Stimulated activated CD8-positive, alpha-beta memory T cell treated with anti-CD3 and anti-CD28 coated beads, Interleukin-7, amount 100 ng/mL, for 1 hour (primary cell): ENCODE measurements around the gene HMG20A.

Source experiments
- DNase-seq, 2 donors: peaks; one replicate each; pipeline ENCODE4 v3.0.0-alpha.2; 2020; ENCODE audit warnings: low read depth in 2 of 2

The HMG20A gene

DNA sequence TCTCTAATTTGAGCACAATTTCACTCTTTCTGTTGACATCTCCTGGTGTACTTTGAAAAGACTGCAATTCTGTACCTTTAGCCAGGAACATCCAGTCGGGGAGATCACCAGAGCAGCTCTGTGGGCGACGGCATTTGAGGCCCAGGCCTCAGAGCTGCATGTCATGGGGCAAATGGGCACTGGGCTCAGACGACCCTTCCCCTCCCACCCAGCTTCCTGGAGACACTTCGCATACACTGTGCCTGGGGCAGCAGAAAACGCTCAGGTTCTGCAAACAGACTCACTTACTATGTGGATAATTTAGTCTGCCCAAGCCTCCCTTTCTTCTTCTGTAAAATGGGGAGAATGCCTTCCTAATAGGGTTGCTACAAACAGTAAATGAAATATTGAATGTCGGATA is 96.9 kb downstream of the HMG20A start:
- no peak for DNase-seq

DNA sequence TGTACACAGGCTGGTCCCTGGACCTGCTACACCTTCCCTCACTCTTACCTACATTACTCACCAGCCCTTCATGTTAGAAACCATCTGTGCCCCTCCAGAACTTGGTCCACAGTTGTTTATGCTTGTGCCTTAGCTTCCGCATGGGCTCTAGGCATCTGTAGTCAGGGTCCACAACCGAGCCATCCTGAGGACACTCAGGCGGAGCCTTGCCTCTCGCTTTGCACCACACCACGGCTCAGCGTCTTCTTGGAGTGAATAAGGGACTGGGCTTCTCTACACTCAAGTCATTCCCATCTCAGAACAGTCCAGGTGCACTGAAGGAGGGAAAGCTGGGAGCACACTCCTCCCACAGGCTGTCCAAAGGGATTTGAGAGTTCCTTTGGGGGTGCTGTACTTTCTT is 97.8 kb downstream of the HMG20A start:
- DNase-seq: no peak

DNA sequence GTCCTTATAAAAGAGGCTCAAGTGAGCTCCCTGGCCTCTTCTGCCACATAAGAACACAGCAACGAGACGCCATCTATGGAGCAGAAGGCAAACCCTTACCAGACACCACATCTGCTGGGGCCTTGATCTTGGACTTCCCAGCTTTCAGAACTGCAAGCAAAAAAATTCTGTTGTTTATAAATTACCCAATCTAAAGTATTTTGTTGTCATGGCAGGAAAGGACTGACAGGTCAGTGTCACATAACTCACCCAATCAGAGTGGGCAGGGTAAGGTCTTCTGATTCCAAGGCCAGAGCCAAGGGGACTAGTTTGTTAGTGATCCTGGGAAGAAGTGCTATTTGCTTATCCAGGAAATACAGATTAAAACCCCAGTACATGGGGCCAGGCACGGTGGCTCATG is 98.9 kb downstream of the HMG20A start:
- DNase-seq: no peak

DNA sequence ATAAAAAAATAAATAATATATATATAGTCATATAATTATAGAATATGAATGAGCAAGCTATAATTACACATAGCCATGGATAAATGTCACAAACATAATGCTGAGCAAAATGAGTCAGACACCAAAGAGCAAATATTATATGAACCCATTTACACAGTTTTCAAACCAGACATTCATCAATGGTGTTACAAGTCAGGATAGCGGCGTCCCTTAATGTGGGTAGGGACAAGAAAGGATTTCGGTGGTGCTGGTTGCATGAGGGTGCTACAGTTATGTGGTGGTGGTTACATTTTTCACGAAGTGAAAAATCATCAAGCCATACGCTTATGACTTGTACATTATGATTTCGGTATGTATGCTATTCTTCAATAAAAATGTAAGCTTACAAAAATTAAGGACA is 100.5 kb downstream of the HMG20A start:
- no peak for DNase-seq

DNA sequence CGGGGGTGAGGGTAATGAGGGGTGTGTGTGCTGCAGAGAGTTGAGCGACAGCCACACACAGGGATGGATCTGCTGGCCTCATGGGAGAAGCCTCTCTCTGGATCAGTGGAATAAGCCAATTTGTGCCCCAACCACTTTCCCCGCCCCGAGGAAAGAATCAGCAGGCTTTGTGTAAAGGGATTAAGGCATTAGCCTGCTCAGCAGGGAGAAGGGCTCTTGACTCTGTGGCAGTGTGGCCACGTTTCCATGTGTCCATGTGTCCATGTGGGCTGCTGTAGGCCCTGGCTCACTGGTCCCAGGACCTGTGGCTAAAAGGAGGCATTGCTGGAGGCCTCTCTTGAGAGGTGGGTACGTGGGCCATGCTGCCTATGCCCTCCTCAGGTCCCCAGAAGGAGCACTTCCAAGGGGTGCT is 104.7 kb downstream of the HMG20A start:
- DNase-seq: no peak

DNA sequence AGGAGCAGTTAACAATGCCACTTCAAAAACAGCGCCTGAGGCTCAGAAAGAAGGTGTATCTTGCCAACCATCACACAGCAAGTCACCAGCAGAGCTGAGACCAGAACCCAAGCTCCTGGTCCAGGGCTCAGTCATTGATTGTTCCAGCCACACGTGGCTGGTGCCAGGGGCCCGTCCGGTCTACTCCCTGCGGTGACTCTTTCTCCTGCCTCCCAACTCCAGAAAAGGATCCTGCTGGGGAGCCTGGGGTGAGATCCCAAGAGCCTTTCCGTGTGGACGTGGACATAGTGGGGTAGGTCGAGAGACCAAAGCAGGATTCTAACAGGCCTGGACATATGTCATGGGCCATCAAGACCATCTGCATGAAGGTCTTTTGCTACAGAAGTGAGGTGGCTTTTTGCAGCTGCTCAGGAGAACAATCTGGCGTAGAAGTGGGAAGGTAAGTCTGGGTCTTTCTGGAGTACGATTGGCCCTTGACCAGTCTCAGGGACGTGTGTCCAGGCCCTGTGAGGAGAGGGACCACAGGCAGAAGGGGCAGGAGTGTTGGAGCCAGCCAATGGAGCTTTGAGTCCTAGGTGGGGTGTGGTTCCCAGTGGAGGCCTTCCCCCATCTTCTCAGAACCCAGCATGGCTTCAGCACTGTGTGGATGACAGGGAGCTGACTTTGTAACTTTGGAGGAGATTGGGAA is 105.4 kb downstream of the HMG20A start:
- no peak for DNase-seq

DNA sequence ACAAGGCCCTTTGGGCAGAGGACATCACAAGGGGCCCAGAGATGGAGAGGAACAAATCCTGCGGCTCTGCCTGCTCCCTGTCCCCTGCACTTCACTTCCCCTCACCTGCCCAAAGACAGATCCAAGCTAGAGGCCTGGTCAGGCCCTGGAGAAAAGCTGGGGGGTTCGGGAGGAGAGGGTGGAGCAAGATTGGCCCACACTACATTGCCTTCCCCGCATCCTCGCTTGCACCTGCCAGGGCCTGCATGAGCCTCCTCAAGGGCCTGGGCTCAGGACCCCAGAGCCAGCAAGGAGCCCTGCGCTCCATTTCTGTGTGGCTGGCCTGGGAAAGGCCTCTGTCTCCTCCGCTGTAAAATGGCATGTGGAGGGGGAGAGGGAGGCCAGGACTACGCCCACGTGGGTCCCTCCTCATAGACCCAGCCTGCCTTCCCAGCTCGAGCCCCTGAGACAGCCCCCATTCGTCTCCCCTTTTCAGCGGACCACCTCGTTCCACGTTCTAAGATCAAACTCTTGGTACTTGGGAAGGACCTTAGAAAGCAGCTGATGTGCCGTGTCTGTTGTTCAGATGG is 106.0 kb downstream of the HMG20A start:
- DNase-seq: no peak

DNA sequence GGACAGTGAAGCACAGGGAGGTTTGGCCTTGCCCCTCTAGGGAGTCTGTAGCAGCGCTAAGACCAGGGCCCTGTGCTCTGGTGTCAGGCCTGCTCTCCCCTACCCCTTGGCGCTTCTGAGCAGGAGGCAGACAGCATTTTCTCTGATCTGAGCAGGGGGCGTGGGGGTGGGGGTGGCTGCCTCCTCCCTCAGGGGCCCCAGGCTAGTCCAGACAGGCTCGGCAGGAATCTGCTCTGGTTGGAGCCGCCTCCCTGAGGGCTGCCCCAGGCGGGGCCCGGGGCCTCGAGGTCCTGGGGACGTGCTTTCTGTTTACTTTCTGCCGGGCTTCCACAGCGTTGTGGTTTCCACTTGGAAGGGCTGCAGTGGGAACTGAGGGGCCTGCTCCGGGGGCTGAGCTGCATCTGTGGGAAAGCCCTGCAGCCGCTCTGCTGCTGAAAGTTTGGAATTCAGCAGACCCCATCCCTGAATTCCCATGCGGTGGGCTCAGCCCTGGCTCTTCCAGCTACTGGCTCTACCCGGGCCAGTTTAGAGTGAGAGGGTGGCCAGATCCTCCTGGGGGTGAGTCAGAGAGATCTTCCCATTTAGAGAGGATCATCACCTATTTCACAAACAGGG is 106.6 kb downstream of the HMG20A start:
- no peak for DNase-seq

DNA sequence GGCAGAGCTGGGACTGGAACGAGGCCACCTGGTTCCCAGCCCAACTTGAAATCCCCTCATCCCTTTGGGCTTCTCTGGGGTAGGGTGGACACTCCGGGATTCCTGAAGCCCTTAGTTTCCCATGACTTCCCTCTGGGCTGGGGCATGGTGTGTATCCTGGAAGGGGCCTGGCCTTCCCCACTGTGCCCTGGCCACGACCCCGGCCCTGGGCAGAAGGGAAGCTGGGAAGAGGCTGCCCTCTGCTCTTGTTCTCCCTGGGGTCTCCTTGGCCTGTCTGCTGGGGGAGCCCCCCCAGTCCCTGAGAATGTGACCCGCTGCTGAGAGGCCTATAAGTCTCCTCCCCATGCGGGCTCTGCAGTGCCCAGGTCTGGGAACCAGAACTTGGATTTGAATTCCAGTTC is 107.1 kb downstream of the HMG20A start:
- DNase-seq: no peak

DNA sequence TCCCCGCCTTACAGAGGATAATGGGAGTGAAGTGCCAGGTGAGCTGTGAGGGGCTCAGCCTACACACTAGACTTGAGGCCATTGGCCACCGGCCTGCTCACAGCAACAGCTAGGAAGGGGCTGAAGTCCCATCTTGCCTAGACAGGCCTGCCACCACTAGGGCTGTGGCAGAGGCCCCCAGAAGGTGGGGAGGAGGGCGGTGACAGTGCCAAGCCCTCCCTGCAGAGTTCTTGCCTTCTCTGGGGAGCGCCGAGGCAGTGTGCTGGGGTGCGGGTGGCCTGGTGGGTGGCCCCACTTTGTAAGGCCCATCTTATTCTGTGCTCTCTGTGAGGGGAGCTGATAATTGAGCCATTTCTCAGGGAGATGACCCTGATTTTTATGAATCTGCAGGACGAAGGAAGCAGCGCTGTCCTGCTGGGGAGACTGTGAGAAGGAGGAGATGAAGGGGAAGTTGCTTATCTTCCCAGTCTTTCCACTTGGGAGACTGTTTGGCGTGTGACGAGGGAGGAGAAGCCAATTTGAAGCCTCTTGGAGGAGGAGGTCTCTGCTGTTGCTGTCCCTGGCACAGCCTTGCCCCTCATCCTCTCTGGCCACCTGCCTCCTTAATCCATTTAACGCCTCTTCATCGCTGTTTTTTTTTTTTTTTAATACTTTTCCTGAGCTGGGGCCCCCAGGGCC is 107.7 kb downstream of the HMG20A start:
- no peak for DNase-seq

DNA sequence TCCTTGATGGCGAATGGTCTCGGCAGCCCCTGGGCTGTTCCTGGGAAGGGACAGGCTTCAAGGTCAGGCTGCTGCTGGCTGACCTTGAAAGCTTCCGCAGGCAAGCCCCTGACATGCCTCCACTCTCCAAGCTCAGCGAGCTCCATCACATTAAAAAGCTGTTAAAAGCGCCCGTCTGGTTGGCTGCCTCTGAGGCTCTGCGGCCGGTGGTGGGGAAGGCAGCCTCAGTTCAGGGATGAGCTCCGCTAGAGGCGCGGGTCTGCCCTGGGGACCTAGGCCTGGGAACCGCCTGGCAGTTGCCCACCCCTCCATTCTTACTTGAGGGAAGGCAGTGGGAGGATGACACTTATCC is 108.3 kb downstream of the HMG20A start:
- no peak for DNase-seq

DNA sequence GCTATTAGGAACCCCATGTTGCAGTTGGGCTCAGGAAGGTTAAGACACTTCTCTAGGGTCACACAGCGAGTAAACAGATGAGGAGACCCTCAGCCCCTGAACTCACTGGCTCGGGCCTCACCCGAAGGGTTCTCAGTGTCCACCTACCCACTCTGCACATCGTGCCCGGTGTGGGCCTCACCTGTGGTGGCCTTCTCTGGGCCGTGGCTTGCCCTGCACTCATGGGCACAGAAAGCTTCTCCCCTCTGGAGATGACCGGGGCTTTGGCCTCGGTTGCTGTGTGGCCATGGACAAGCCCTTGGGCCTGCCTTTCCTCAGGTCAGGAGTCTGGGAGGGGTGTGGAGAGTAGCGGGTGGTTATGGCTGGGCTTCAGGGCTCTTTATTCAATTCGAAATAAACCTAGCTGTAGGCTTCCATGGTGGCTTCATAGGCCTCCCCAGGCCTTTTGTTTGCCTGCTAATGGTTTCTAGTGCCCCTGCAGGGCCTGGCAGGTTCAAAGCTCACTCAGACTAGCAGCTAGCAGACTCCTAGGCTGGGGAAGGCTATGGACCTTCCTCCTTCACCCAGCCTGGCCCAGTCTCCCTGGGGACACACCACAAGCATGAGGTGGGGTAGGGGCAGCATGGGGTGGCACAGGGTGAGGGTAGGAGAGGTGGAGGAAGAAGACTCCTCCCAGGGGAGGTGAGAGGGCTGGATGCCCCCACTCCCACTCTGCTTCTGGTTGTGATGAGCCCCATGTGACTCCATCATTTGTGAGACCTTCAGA is 108.9 kb downstream of the HMG20A start:
- no peak for DNase-seq

DNA sequence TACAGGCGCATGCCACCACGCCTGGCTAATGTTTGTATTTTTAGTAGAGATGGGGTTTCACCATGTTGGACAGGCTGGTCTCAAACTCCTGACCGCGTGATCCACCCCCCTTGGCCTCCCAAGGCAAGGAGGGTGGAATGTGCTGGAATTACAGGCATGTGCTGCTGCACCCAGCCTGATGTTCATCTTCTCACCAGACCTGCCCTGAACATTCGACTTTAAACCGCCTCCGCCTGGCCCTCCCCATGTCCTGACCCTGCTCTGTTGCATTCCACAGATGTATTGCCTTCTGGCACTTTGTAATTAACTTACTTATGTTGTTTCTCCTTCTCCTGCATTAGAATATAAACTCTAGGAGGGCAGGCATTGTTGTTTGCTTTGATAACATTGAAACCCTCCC is 109.9 kb downstream of the HMG20A start:
- no peak for DNase-seq

DNA sequence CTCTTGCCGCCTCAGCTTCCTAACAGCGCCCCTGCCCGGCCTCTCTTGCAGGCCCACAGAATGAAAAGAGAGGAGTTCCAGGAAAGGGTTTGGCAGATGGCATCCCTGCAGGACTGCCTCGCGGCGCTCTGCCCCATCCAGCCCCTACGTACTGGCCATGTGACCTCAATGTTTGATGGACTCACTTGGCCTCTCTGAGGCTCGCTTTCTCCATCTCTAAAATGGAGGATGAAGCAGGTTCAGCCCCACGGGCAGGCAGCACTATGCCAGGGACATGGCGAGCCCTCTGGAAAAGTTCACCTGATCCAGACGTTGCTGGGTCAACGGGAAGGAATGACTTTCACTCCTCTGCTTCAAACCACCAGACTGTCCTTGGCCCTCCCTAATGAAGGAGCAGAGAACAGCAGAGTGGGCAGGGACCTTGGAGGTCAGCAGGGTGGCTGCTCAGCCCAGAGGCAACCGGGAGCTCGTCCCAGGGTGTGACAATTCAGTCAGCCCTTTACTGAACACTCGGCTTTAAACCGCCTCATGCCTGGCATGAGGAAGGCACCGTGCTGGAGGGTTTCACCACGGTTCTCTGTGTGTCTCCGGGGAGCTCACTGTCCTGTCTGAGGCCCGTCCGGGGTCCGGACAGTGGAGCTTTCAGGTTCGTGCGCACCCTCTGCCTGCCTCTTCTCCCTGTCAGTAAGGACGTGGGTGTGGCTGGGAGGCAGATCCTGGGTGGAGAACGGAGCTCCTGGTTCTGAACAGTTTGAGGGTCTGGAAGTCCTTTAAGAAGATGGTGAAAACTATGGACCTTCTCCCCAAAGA is 110.7 kb downstream of the HMG20A start:
- no peak for DNase-seq

DNA sequence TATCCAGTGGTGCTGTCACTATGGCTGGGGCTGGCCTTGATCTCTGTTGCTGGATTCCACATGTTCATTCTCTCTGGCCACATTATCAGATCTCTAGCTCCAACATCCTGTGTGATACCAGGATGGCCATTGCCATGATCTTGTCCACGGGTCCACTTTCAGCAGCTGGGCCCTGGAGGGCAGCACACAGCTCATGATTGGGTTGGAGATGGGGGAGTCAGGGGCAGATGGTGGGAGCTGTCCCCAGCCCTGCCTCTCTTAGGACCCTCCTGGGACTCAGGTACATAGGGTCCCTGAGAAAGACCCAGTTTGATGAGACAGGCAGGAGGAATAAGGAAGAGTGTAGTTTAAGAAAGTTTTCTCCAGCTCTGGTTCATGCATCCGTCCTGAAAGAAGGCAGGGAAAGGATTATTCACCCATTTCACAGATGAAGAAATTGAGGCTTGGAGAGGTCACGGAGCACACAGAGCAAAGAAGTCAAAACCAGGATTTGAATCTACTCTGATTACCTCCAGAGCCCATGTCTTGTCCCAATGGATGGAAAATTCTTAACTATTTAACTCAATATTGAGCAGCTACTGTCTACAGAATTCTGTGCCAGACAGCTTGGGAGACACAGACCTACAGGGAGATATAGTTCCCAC is 111.5 kb downstream of the HMG20A start:
- no peak for DNase-seq

DNA sequence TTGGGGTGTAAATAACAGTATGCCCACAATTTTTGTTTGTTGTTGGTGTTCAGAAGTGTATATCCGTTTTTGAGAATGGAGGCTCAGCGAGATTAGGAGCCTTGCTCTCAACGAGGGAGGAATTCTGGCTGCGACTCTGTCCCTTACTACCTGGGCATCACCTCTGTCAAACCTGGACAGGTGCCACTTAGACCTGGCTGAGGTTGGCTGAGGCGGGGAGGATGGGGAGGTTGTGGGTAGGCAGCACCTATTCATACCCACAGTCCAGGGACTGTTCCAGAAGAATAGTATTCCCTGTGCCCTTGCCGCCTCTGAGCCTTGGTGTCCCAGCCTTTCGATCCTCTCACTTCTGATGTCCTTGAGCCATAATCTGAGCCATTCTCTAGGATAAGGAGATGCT is 112.2 kb downstream of the HMG20A start:
- DNase-seq: no peak

DNA sequence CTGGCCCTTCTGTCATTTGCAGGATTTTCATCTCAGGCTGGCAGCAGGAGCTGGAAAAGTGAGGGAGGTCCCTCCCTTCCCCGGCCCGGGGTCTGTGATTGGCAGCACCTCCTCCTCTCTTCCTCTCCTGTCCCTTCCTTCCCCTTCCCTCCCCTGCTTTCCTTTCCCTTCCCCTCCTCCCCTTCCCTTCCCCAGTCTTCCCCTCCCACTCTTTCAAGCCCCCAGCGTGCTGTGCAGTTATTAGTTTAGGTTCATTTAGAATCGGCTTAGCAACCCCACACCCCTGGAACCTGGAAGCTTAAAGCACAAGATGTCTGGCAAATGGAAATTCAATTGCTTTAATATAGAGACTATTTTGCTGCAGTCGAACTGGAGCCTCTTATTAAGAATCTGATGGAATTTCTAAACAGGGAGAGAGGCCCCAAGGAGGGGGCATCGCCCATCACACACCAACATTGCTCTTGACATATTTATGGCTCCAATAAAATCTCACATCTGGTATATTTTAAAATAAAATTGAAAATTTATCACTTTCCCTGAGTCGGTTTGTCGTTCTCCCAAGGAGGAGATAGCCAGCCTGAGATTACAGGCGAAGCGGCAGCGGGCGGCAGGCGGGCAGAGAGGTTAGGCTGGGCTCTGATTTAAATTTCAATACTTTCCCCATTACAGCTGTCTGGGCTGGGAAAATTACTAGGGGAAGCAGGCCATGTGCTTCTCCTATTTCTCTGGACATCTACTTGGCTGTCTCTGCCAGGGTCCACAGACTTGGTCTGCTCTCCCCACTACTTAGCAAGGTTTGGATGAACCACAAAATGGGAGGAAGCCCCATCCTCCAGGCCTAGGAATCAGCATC is 113.1 kb downstream of the HMG20A start:
- no peak for DNase-seq
